ENCODE measurements around the gene SLC3A2. TPM values are rescaled to one million over a fixed set of nuclear protein-coding genes. Genes with fewer than 3 reads are reported as not detected.

The SLC3A2 gene
- total and polyA plus RNA-seq, 2 of the 13 experiments (the other 11 are each of a cell fraction or from before 2014, with no cell fraction given): 213 to 226 TPM

- TF ChIP-seq ZSCAN5A (CRISPR knock-in tag; IDR thresholded peaks at IDR 0.05; ENCODE audit: borderline replicate concordance) (no peak), ZNF543 (CRISPR knock-in tag; IDR thresholded peaks at IDR 0.05) (0 out of 2 replicates have a peak, but pooled peaks have one; percentile 33), RBFOX2 (IDR thresholded peaks at IDR 0.05; ENCODE audit: low read depth, low read length) (peak; percentile 56), ZFY (CRISPR knock-in tag; IDR thresholded peaks at IDR 0.05) (peak; percentile 24; the same call in 1 of the 2 replicates), NAIF1 (CRISPR knock-in tag; IDR thresholded peaks at IDR 0.05; ENCODE audit: borderline replicate concordance) (no peak), ZNF646 (CRISPR knock-in tag; IDR thresholded peaks at IDR 0.05) (no peak), CAMTA2 (CRISPR knock-in tag; IDR thresholded peaks at IDR 0.05; ENCODE audit: borderline replicate concordance) (no peak), ZNF709 (CRISPR knock-in tag; IDR thresholded peaks at IDR 0.05) (no peak), SRY (CRISPR knock-in tag; IDR thresholded peaks at IDR 0.05) (no peak), POLR2G (IDR thresholded peaks at IDR 0.05; ENCODE audit: low read depth, low read length) (peak; percentile 83), ZNF407 (CRISPR knock-in tag; IDR thresholded peaks at IDR 0.05; ENCODE audit: not compliant biosample characterization) (no peak), ZNF546 (CRISPR knock-in tag; conservative IDR thresholded peaks at IDR 0.05) (no peak)
Observed at GRCh38 chr11:62850911-62851806, 29.5 kb upstream of the SLC3A2 start (continued).
